NCI-H748 treated with DMSO at 0.1 percent for 48 hours (cell line): ENCODE results near the gene FAT1.
"Not testable (repeated sequence)": the region's sequence is repeated elsewhere in the genome, so short reads cannot be mapped to it uniquely, and the experiment has no call there.

ENCODE experiments used
- DNase-seq: peaks from one replicate; lab custom pipeline; 2025; lab: John Stamatoyannopoulos, UW

Gene FAT1

GRCh38 chr4:186723292-186724057, at the start of gene FAT1:
Gene FAT1 (minus strand): TSS chr4:186723856. CDS start chr4:186709827, 14,029 bp downstream.
- no peak for DNase-seq

GRCh38 chr4:186772936-186773487, 49.4 kb upstream of the FAT1 start:
- no peak for DNase-seq

- DNase-seq = no peak
These were observed 48.0 kb upstream of the FAT1 start for GRCh38 chr4:186771624-186772023.

- DNase-seq = no peak
These were observed 47.0 kb upstream of the FAT1 start for GRCh38 chr4:186770481-186771175.

GRCh38 chr4:186767794-186768193, 44.1 kb upstream of the FAT1 start:
- DNase-seq = no peak

GRCh38 chr4:186765673-186766546, 42.3 kb upstream of the FAT1 start:
- DNase-seq = no peak

- no peak for DNase-seq
These were observed 41.5 kb upstream of the FAT1 start for GRCh38 chr4:186765138-186765537.

GRCh38 chr4:186764457-186764856, 40.8 kb upstream of the FAT1 start:
- no peak for DNase-seq

GRCh38 chr4:186762865-186763264, 39.2 kb upstream of the FAT1 start:
- DNase-seq = no peak

GRCh38 chr4:186762361-186762760, 38.7 kb upstream of the FAT1 start:
- DNase-seq = no peak

- not testable (repeated sequence) for DNase-seq
These were observed 38.3 kb upstream of the FAT1 start for GRCh38 chr4:186761956-186762355.

GRCh38 chr4:186761393-186761792, 37.7 kb upstream of the FAT1 start:
- no peak for DNase-seq

- DNase-seq = no peak
These were observed 36.9 kb upstream of the FAT1 start for GRCh38 chr4:186760576-186760975.

- DNase-seq = no peak
These were observed 36.3 kb upstream of the FAT1 start for GRCh38 chr4:186759990-186760389.

- DNase-seq = no peak
These were observed 35.5 kb upstream of the FAT1 start for GRCh38 chr4:186758929-186759682.

GRCh38 chr4:186757696-186758355, 34.2 kb upstream of the FAT1 start:
- no peak for DNase-seq

GRCh38 chr4:186756550-186756949, 32.9 kb upstream of the FAT1 start:
- DNase-seq = not testable (repeated sequence)

- DNase-seq = no peak
These were observed 32.2 kb upstream of the FAT1 start for GRCh38 chr4:186755550-186756519.

GRCh38 chr4:186754976-186755375, 31.3 kb upstream of the FAT1 start:
- DNase-seq = no peak

- DNase-seq = no peak
These were observed 28.7 kb upstream of the FAT1 start for GRCh38 chr4:186752325-186752724.
